ENCODE data around the gene STK32B. TPM values are rescaled to one million over a fixed set of nuclear protein-coding genes. Genes with fewer than 3 reads are reported as not detected.
"Not testable (repeated sequence)": the region's sequence is repeated elsewhere in the genome, so short reads cannot be mapped to it uniquely, and the experiment has no call there.

STK32B gene
- total RNA-seq, 4 donors from 2014 or later, result 3.0 to 33.8 (median 4.3) TPM

- H3K4me1 ChIP-seq, result no peaks in the 10 kb centered on the region
- H3K36me3 ChIP-seq, result no peaks in the 10 kb centered on the region
- DNase-seq, result no peak
- no peak for TF ChIP-seq POLR2A (IDR thresholded peaks at IDR 0.05)
- no peak for TF ChIP-seq CTCF (IDR thresholded peaks at IDR 0.05)
- no peaks in the 10 kb centered on the region for H3K9me3 ChIP-seq
- H3K27me3 ChIP-seq, result no peaks in the 10 kb centered on the region
- no peak overlapping the region for H3K4me3 ChIP-seq
- H3K27ac ChIP-seq, result no peak overlapping the region
- intact Hi-C loops (cut with DNase I; ENCODE audit: low total_unique reads), result no loop called here
Measured at GRCh38 chr4:5435823-5436222, 384.5 kb downstream of the STK32B start.

- intact Hi-C loops (cut with DNase I; ENCODE audit: low total_unique reads); H3K27me3 ChIP-seq; H3K36me3 ChIP-seq; H3K4me1 ChIP-seq; H3K9me3 ChIP-seq; H3K4me3 ChIP-seq; H3K27ac ChIP-seq; DNase-seq: not testable (repeated sequence)
Measured at GRCh38 chr4:5443976-5444802, 392.9 kb downstream of the STK32B start.

GRCh38 chr4:5444918-5445517 lies 393.7 kb downstream of the STK32B start:
- TF ChIP-seq POLR2A (IDR thresholded peaks at IDR 0.05) (no peak), CTCF (IDR thresholded peaks at IDR 0.05) (no peak)
- Histone ChIP-seq H3K9me3 (no peaks in the 10 kb centered on the region), H3K4me3 (no peak overlapping the region), H3K27ac (no peak overlapping the region), H3K4me1 (no peaks in the 10 kb centered on the region), H3K36me3 (no peaks in the 10 kb centered on the region), H3K27me3 (no peaks in the 10 kb centered on the region)
- DNase-seq, result no peak
- intact Hi-C loops (cut with DNase I; ENCODE audit: low total_unique reads), result no loop called here

GRCh38 chr4:5446595-5447226 lies 395.4 kb downstream of the STK32B start:
- no peak overlapping the region for H3K4me3 ChIP-seq
- no peaks in the 10 kb centered on the region for H3K36me3 ChIP-seq
- H3K4me1 ChIP-seq, result no peaks in the 10 kb centered on the region
- no peak overlapping the region for H3K27ac ChIP-seq
- DNase-seq, result no peak
- intact Hi-C loops (cut with DNase I; ENCODE audit: low total_unique reads), result no loop called here
- no peak for TF ChIP-seq CTCF (IDR thresholded peaks at IDR 0.05)
- TF ChIP-seq POLR2A (IDR thresholded peaks at IDR 0.05), result no peak
- H3K9me3 ChIP-seq, result no peaks in the 10 kb centered on the region
- no peaks in the 10 kb centered on the region for H3K27me3 ChIP-seq

- H3K36me3 ChIP-seq, result no peaks in the 10 kb centered on the region
- TF ChIP-seq CTCF (IDR thresholded peaks at IDR 0.05) (no peak), POLR2A (IDR thresholded peaks at IDR 0.05) (no peak)
- intact Hi-C loops (cut with DNase I; ENCODE audit: low total_unique reads), result no loop called here
- H3K27me3 ChIP-seq, result no peaks in the 10 kb centered on the region
- no peak overlapping the region for H3K4me3 ChIP-seq
- no peaks in the 10 kb centered on the region for H3K4me1 ChIP-seq
- no peak overlapping the region for H3K27ac ChIP-seq
- no peak for DNase-seq
- H3K9me3 ChIP-seq, result no peaks in the 10 kb centered on the region
Measured at GRCh38 chr4:5447755-5448154, 396.5 kb downstream of the STK32B start.
